Endothelial cell of umbilical vein (primary cell): Measurements from ENCODE around the gene CYP11A1. TPM values are rescaled to one million over a fixed set of nuclear protein-coding genes. Genes with fewer than 3 reads are reported as not detected.

ENCODE experiments used
- BruUV-seq: library from RNA; stranded (reverse); fragments of 400-500 nt; replicated peaks from 2 replicates; lab custom pipeline; 2021; lab: Mats Ljungman, UMichigan
- CTCF ChIA-PET: fragments of 300-600, 350-600 bp; sonication (Branson Sonifier 250); formaldehyde crosslinking; loops from one replicate; lab custom pipeline; 2021; ENCODE audit warnings: antibody characterized with exemption, inconsistent platforms; lab: Charles Lee
- POLR2A ChIA-PET: fragments of 300-600, 350-600 bp; sonication (Branson Sonifier 250); formaldehyde crosslinking; loops from one replicate; lab custom pipeline; 2021; ENCODE audit warnings: antibody characterized with exemption, inconsistent platforms; lab: Charles Lee
- DNase-seq: peaks from one replicate; pipeline ENCODE4 v3.0.0-alpha.2; 2011; ENCODE audit warnings: low read depth, low spot score
- FAIRE-seq: peaks from 2 replicates; lab custom pipeline; 2011; peaks lifted over from hg19 to GRCh38; lab: Jason Lieb, UNC
- H2AFZ ChIP-seq: 2 replicates; pipeline ENCODE4 v1.6.0; 2012; ENCODE audit warnings: low read depth, low read length, control low read depth, inconsistent platforms
- H3K27ac ChIP-seq: 2 replicates; pipeline ENCODE4 v1.5.1; 2011; ENCODE audit warnings: low read depth, mild to moderate bottlenecking, control low read depth, low read length, moderate library complexity; ENCODE audit not compliant: insufficient read depth
- H3K27me3 ChIP-seq, 2 experiments: 2 replicates each; pipeline versions ENCODE4 v1.6.0 to v1.6.1; 2011; ENCODE audit warnings: low read length in 2 of 2, mixed read lengths in 1 of 2; ENCODE audit not compliant: control insufficient read depth in 2 of 2, insufficient read depth in 2 of 2
- H3K36me3 ChIP-seq, 2 experiments: 2 replicates in 1 of 2; 3 replicates in 1 of 2; pipeline ENCODE4 v1.5.1; 2011; ENCODE audit warnings: low read length in 2 of 2, mild to moderate bottlenecking in 1 of 2, moderate library complexity in 1 of 2; ENCODE audit not compliant: control insufficient read depth in 2 of 2, insufficient read depth in 2 of 2; ENCODE audit errors: extremely low read depth in 1 of 2
- H3K4me1 ChIP-seq: 3 replicates; pipeline ENCODE4 v1.5.1; 2011; ENCODE audit warnings: mild to moderate bottlenecking, low read length; ENCODE audit not compliant: control insufficient read depth, insufficient read depth; ENCODE audit errors: extremely low read depth
- H3K4me2 ChIP-seq: 2 replicates; pipeline ENCODE4 v1.6.1; 2011; ENCODE audit warnings: low read length, control low read depth, mixed read lengths; ENCODE audit not compliant: insufficient read depth
- H3K4me3 ChIP-seq, 3 experiments: fragments of 200-600 bp in 1 of 3; sonication (generic), shearing (Covaris generic) in 1 of 3; replicated peaks in 1 of 3; 2 replicates each; pipeline ENCODE4 v1.5.1; 2011 to 2016; ENCODE audit warnings: control low read depth in 3 of 3, low read length in 3 of 3, mild to moderate bottlenecking in 2 of 3, inconsistent platforms in 1 of 3, low read depth in 1 of 3, moderate library complexity in 1 of 3; ENCODE audit not compliant: insufficient read depth in 1 of 3
- H3K79me2 ChIP-seq: 2 replicates; pipeline ENCODE4 v1.6.0; 2012; ENCODE audit warnings: low read length, inconsistent platforms; ENCODE audit not compliant: control insufficient read depth, insufficient read depth
- H3K9ac ChIP-seq: replicated peaks from 2 replicates; pipeline ENCODE3; 2011; ENCODE audit warnings: low read length, control low read depth; ENCODE audit not compliant: insufficient read depth; ENCODE audit errors: extremely low read depth
- H3K9me1 ChIP-seq: replicated peaks from 3 replicates; pipeline ENCODE4 v1.6.0; 2011; ENCODE audit warnings: mild to moderate bottlenecking, low read length; ENCODE audit not compliant: control insufficient read depth, insufficient read depth; ENCODE audit errors: extremely low read depth
- H3K9me3 ChIP-seq: replicated peaks from 2 replicates; pipeline ENCODE4 v1.5.1; 2012; ENCODE audit warnings: low read length, inconsistent platforms; ENCODE audit not compliant: control insufficient read depth, insufficient read depth
- H4K20me1 ChIP-seq: replicated peaks from 2 replicates; pipeline ENCODE3; 2011; ENCODE audit warnings: mild to moderate bottlenecking, low read length; ENCODE audit not compliant: control insufficient read depth, insufficient read depth; ENCODE audit errors: extremely low read depth
- CTCF ChIP-seq, 2 donors: IDR thresholded peaks; 1 replicate in 1 of 2; 2 replicates in 1 of 2; pipeline ENCODE4 v1.5.1; 2011; ENCODE audit warnings: low read length in 2 of 2, mild to moderate bottlenecking in 2 of 2, moderate library complexity in 2 of 2, control low read depth in 1 of 2, inconsistent platforms in 1 of 2, low read depth in 1 of 2; ENCODE audit not compliant: insufficient read depth in 1 of 2; ENCODE audit errors: extremely low read depth in 1 of 2
- EZH2 ChIP-seq: IDR thresholded peaks from 2 replicates; pipeline ENCODE4 v1.6.1; 2012; ENCODE audit warnings: borderline replicate concordance, low read depth, mild to moderate bottlenecking, moderate library complexity, low read length, inconsistent platforms; ENCODE audit not compliant: severe bottlenecking
- FOS ChIP-seq: IDR thresholded peaks from 2 replicates; pipeline ENCODE4 v1.6.1; 2011; ENCODE audit warnings: mild to moderate bottlenecking, low read length, moderate library complexity, borderline replicate concordance; ENCODE audit not compliant: insufficient read depth
- GATA2 ChIP-seq: IDR thresholded peaks from 2 replicates; pipeline ENCODE4 v1.7.0; 2011; ENCODE audit warnings: low read depth, mild to moderate bottlenecking, moderate library complexity, mixed read lengths, low read length; ENCODE audit not compliant: insufficient read length, insufficient read depth
- JUN ChIP-seq: IDR thresholded peaks from 2 replicates; pipeline ENCODE4 v1.6.1; 2011; ENCODE audit warnings: borderline replicate concordance, low read depth; ENCODE audit not compliant: insufficient read length, insufficient read depth
- MAX ChIP-seq: IDR thresholded peaks from 2 replicates; pipeline ENCODE4 v1.6.1; 2011; ENCODE audit not compliant: insufficient read depth, insufficient read length
- MYC ChIP-seq: IDR thresholded peaks from one replicate; pipeline ENCODE4 v1.6.1; 2011; ENCODE audit warnings: mild to moderate bottlenecking, low read depth, low read length
- POLR2A ChIP-seq: IDR thresholded peaks from 2 replicates; pipeline ENCODE4 v1.6.1; 2012; ENCODE audit warnings: low read depth, mild to moderate bottlenecking, control low read depth, low read length
- POLR2AphosphoS5 ChIP-seq: IDR thresholded peaks from 2 replicates; pipeline ENCODE4 v1.6.1; 2012; ENCODE audit warnings: low read depth, mild to moderate bottlenecking, control low read depth, low read length, moderate library complexity; ENCODE audit not compliant: insufficient read depth
- dilution Hi-C: fragments of 300-500 bp; cut with MboI; formaldehyde crosslinking; loops from one replicate; pipeline ENCODE4 v1.15.0; 2019; ENCODE audit warnings: low sequenced_read_pairs; ENCODE audit not compliant: extremely low pct_ligation_motif_present
- intact Hi-C: fragments of 100-400 bp; cut with micrococcal nuclease; formaldehyde crosslinking; loops from one replicate; pipeline ENCODE4 v1.10.0; 2022
- polyA plus RNA-seq, 4 experiments: library from polyadenylated mRNA; depleted of rRNA in 3 of 4; stranded (reverse) in 3 of 4; unstranded in 1 of 4; fragments of >200 nt; gene quantifications; 2 replicates each; pipeline versions ENCODE4 v1.2.1 to v1.2.3, GENCODE V29; 2011 to 2012; ENCODE audit warnings: missing spikeins in 1 of 4
- total RNA-seq: library from RNA; stranded (reverse); gene quantifications from 2 replicates; pipeline ENCODE4 v1.2.3, GENCODE V29; 2021

CYP11A1 gene
- total and polyA plus RNA-seq, 2 donors (not counting 3 experiments of a cell fraction or from before 2014, with no cell fraction given) = 0.08 TPM; not detected in 1

GRCh38 chr15:74343127-74343796 lies 24.2 kb downstream of the CYP11A1 start:
- no peaks in the 10 kb centered on the region for H3K79me2 ChIP-seq
- no peak overlapping the region for H3K4me3 ChIP-seq
- CTCF ChIA-PET = no interaction called here
- H3K27ac ChIP-seq = no peak overlapping the region
- dilution Hi-C loops = no loop called here
- no peaks in the 10 kb centered on the region for H3K36me3 ChIP-seq
- no peak overlapping the region for H3K4me2 ChIP-seq
- H4K20me1 ChIP-seq = no peaks in the 10 kb centered on the region
- no peaks in the 10 kb centered on the region for H3K27me3 ChIP-seq
- no peak overlapping the region for H3K9ac ChIP-seq
- peaks cover 11% of the 10 kb centered on the region for H3K4me1 ChIP-seq
- TF ChIP-seq GATA2 (no peak), JUN (no peak), MYC (no peak), EZH2 (no peak), MAX (no peak), FOS (no peak), CTCF (IDR thresholded peaks at IDR 0.05; ENCODE audit: extremely low read depth in 1 of 2, insufficient read depth in 1 of 2, low read depth in 1 of 2, low read length in 2 of 2) (no peak), POLR2AphosphoS5 (no peak), POLR2A (no peak)
- DNase-seq (no peak), FAIRE-seq (no peak)
- no TSS peak for BruUV-seq
- no peaks in the 10 kb centered on the region for H3K9me3 ChIP-seq
- intact Hi-C loops = no loop called here
- H3K9me1 ChIP-seq = no peaks in the 10 kb centered on the region
- POLR2A ChIA-PET = no interaction called here
- no peak overlapping the region for H2AFZ ChIP-seq
